ENCODE data around the gene HPSE2.
"Not testable (repeated sequence)": the region's sequence is repeated elsewhere in the genome, so short reads cannot be mapped to it uniquely, and the experiment has no call there.

Gene HPSE2

GRCh38 chr10:98915911-98916310 lies 319.7 kb downstream of the HPSE2 start:
- DNase-seq = no peak

GRCh38 chr10:98910546-98910945 lies 325.1 kb downstream of the HPSE2 start:
- no peak for DNase-seq

DNA sequence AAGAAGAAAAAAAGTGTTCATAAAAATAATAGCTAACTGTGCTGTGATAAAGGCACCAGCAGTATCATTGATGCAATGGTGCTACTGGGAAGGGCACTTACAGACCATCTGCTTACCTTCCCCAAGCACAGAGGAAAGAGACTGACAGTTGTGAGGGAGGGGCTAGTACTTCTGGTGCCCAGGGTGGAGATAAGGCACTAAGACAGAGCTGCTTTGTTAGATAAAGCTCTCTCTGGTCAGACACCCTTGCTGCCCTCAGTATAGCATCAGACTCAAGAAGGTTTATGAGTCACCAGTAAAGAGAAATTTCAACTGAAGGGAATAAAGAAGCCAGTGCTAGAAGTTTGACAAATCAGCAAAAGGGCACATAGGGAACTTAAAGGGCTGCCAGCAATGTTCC lies 325.6 kb downstream of the HPSE2 start:
- no peak for DNase-seq

DNA sequence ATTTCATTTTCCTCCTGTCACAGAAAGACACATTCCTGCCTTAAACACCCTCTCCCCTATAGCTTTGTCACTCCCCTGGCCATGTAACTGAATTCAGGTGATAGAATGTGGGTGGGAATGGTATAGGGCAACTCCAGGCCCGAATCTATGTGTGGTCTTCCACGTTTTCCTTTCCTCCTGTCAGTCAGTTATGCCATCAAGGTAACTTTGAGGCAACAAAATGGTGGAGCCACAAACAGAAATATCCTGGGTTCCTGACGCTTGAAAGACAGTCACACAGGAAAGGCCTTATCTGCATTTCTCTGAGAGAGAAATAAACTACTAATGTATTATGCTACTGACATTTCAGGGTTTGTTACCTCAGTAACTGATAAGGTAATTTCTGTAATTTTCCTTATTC lies 326.8 kb downstream of the HPSE2 start:
- no peak for DNase-seq

- not testable (repeated sequence) for DNase-seq
Observed at GRCh38 chr10:98908247-98908646, 327.4 kb downstream of the HPSE2 start.

- DNase-seq = no peak
Observed at GRCh38 chr10:98901441-98902110, 334.1 kb downstream of the HPSE2 start.

GRCh38 chr10:98899018-98899417 lies 336.6 kb downstream of the HPSE2 start:
- DNase-seq = no peak

DNA sequence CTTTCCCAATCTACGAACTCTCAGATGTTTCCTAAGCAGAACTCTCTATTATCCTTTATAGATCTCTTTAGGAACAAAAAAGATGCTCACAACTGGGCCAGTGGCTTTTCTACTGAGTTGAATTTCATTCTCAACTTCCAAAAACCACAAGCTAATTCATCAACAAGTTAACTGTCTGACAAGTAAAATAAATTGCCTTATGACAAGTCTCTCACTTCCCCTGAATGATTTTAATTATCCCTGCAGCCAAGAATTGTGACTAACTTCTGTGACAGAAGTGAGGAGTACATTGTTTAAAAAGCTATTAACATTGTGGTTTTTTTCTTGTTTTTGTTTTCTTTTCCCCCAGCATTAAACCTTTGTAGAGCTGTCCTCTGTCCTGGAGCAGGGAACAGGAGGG lies 343.1 kb downstream of the HPSE2 start:
- DNase-seq = no peak

DNA sequence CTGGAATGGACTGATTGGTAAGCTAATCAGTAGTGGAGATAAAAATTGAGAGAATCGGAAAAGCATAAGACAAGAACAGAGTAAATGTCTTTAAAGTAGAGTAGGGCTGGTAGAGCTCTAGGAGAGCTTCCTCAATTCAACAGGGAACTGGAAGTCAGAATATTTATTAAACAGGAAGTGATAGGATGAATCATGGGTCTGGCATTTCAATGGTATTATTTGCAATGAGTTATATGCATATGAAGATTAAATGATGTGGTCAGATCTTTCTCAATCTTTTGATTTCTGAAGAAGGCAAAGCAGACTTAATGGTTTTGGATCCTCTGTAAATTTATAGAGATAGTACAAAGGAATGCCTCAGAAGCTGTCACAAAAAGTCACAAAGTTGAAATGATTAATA lies 349.0 kb downstream of the HPSE2 start:
- no peak for DNase-seq

GRCh38 chr10:98885378-98885777 lies 350.3 kb downstream of the HPSE2 start:
- no peak for DNase-seq

DNA sequence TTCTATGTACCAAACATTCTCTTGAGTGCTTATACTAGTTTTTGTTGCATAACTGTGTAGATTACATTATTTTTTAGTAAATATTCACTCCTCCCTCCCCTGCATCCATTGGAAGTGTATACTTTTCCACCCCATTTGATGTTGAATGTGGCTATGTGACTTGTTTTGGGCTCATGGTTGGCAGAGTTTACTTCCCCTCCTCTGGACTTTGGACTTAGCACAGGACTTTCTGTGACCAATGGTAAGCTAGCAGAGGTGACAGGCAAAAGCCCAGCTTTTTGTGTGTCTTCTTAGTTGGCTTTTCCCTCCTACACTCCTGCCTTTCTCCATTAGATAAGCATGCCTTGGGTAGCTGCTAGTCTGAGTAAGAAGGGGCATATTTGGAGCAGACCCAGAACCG lies 353.9 kb downstream of the HPSE2 start:
- DNase-seq = no peak

GRCh38 chr10:98880971-98881370 lies 354.7 kb downstream of the HPSE2 start:
- DNase-seq = no peak

DNA sequence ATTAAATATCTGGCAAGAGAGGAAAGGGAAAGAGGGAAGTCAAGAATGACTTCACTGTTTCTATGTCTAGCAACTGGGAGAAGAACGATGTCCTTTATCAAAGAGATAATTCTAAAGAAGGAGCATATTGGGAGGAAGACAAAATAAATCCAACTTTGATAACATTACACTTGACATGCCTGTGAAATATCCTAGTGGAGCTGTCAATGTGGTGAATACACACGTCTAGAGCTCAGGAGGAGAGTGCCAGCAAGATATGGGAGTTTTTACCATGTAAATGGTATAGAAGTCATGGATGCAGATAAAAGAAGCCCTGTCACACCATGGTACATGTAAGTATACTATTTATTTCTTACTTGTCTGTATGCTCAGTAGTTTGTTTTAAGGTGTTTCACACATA lies 356.7 kb downstream of the HPSE2 start:
- no peak for DNase-seq

DNA sequence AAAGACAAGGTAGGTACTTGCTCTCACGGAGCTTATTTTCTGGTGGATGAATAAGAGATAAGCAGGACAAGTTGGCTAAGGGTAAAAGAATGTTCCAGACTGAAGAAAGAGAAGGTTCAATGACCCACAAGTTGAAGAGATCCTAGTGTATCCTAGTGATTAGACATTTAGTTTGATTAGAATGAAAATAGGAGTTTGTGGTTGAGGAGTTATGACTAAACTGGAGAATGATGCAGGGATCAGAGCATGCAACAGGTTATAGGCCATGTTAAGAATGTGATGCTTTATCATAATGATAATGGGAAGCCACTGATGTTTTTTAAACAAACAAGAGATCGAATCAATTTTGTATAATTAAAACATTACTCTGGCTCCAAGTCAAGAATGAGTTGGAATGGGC lies 357.2 kb downstream of the HPSE2 start:
- no peak for DNase-seq

DNA sequence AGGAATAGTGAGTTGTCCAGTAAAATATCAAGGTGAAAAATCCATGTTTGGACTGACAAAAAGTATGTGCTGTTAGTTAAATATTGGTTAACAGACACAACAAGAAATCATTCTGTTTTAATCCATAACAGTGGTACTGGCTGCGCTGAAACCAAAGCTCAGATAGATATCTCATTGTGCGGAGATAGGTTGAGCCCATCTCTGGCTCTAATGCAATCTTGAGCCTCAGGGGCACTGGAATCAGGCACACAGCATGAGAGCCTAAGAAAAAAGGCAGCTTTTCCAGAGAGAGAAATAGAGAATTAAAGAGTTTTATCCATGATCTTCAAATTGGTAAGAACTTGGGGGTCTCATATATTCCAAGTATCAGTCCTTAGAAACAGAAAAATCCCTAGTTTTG lies 373.7 kb downstream of the HPSE2 start:
- DNase-seq = no peak

DNA sequence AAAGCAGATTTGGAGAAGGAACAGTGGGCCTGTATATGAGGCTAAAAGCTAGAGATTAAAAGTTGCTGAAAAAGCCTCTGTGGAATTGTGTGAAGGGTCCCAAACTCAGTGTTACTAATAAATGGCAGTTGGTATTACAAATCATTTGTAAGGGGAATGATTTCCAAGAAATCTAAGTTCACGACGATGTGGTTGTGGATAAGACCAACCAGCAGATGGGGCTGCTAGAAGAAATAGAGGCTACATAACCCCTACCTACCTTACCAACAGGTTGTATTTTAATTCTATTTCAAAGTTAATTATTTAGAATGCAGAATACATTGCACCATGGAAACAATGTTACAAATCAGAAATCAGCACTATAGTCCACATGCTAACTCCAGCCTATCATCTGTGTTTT lies 377.1 kb downstream of the HPSE2 start:
- DNase-seq = no peak

DNA sequence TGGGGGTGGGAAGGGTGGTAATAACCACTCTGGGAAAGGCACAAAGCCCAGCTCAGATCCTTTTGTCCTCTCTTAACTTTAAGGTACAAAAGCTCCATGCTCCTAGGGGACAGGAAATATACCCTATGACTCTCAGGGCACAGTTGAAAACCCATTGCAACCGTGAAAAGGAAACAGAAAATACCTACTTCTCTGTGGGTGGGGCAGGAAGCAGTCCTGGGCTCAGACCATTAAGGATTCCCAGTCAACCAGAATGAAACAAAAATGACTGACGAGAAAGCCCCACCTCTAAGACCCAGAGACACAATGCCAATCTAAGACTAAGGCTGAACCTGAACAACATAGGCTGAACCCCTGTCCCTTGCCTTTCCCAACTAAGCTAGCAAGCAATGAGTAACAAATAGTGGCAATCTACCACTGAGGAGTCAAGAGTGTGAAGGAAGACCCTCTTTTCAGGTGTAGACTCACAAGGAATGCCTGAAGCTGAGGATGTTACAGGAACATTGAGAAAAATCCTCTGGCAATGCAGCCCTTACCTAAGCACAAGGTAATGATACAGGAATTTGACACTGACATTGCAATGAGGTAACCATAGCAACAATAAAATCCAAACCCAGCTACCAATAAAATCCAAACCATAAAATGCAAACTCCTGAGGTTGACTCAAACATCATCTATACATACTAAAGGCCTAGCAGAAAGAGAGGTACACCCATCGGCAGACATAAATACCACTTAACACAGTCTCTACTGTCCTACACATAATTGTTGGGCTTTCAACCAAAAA lies 380.1 kb downstream of the HPSE2 start:
- DNase-seq = no peak

- DNase-seq = no peak
Observed at GRCh38 chr10:98852686-98853085, 383.0 kb downstream of the HPSE2 start.

GRCh38 chr10:98848361-98848760 lies 387.3 kb downstream of the HPSE2 start:
- DNase-seq = no peak

GRCh38 chr10:98846787-98847186 lies 388.9 kb downstream of the HPSE2 start:
- no peak for DNase-seq

DNA sequence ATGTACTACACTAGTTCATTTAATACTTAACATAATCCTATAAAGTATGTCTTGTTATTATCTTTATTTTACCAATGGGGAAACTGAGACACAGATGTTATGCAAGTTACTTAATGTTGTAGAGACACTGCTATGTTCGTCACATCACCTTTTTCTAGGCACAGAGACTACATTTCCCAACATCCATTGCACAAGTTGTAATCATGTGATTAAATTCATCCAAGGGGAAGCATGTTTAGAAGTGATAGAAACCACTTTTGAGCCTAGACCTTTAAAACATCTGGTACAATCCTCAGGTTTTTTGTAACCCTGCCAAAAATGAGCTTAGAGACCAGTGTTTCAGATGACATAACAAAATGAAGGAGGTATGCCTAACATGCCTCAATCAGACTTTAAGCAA lies 402.1 kb downstream of the HPSE2 start:
- DNase-seq = no peak

DNA sequence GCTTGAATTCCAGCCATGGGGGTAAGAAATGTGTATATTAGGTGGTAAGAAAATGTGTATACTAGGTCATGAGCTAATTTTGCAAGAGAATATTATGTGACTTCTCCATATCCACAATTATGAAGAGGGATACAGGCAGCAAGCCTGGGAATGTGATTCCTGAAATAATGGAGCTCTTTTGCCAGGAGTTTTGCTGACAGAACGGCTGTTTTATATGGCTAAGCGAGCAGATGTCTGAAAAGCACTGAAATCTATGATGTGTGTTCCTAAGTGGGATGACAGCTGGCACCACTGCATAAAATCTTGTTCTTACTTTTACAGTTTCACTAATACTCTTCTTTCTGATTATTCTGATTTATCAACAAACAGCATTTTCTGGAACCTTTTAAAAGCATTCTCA lies 402.9 kb downstream of the HPSE2 start:
- DNase-seq = no peak

DNA sequence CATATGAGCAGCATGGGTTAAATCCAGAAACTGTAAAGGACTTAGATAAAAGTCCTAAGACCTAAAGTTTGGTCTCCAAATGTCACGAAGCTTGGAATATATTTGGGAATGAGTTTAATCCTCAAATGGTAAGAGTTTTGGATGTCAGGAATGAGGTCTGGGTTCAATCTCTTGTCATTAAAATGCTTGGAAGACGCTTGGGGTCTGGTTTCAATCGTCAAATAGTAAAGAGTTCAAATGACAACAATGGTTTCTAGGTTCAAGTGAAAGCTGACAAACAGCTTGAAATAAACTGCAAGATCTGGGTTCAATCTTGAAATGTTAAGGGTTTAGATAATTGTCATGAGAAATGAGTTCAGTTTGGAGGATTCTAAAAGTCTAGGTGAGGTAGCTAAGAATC lies 403.5 kb downstream of the HPSE2 start:
- DNase-seq = no peak

DNA sequence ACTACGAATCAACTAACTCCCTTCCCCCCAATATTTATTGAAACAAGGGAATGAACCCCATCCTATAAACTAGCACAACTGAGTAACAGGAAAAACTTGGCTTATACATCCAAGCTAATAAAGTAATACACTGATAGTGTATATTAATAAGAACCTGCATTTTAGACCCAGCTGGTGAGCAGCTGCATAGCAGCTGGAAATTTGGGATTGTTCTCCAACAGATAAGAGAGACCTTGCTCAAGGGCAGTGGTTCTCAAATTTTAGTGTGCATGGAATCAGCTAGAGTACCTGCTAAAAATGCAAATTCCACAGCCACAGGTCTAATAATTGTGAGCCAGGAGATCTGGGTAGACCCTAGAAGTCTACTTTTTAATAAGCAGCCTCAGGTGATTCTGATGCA lies 404.3 kb downstream of the HPSE2 start:
- DNase-seq = no peak

DNA sequence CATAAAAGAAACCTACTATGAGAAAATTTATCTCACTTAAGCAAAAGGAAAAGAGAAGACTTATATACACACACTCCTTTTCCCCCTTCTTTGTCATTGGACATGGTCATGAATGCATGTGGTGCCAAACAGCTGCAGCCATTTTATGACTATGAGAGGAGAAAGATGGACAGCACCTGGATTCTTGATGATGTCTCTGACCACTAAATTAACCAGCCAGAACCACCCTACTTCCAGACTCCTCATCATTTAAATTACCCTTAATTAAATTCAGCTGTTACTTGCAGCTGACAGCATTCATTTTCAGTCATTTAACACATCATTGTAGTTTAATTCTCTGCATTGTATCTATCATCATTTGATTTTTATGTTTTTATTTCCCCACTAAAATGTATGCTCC lies 409.9 kb downstream of the HPSE2 start:
- no peak for DNase-seq

All from cerebellar nuclear complex (tissue), 1 donor.